SK-N-MC (cell line): Measurements from ENCODE around the gene TACSTD2.

ENCODE experiments used
- EZH2 ChIP-seq: fragments of 200-600 bp; sonication (generic); IDR thresholded peaks from one replicate; pipeline ENCODE4 v1.6.1; 2017; ENCODE audit warnings: antibody characterized with exemption
- FOXP2 ChIP-seq: optimal IDR thresholded peaks from 2 replicates; pipeline ENCODE3; 2011; ENCODE audit warnings: mild to moderate bottlenecking, moderate library complexity; ENCODE audit not compliant: insufficient read depth; ENCODE audit errors: extremely low read length, control extremely low read depth
- POLR2AphosphoS5 ChIP-seq: IDR thresholded peaks from 2 replicates; pipeline ENCODE4 v1.6.1; 2012; ENCODE audit warnings: mild to moderate bottlenecking, low read depth, low read length, borderline replicate concordance

GRCh38 chr1:58571616-58572015 lies 5.4 kb downstream of the TACSTD2 start:
- TF ChIP-seq EZH2 = no peak
- no peak for TF ChIP-seq POLR2AphosphoS5
- TF ChIP-seq FOXP2 = no peak
